HEK293 (cell line): Measurements from ENCODE around the gene VWCE.

Source experiments
- CTCF ChIA-PET: fragments of 350-600 bp; formaldehyde crosslinking; extraction: SDS; loops from one replicate; lab custom pipeline; 2021; ENCODE audit warnings: antibody characterized with exemption; lab: Yijun Ruan, JAX
- POLR2A ChIA-PET: fragments of 300-600 bp; formaldehyde crosslinking; extraction: SDS; loops from one replicate; lab custom pipeline; 2020; ENCODE audit warnings: antibody characterized with exemption, inconsistent platforms; lab: Yijun Ruan, JAX
- H3K27ac ChIP-seq: fragments of 200-500 bp; sonication (Bioruptor generic); 2 replicates; pipeline ENCODE4 v1.5.1; 2014; ENCODE audit warnings: low read depth, low read length, control low read depth, inconsistent platforms; ENCODE audit errors: extremely low read depth
- H3K36me3 ChIP-seq, 2 experiments: fragments of 200-500 bp in 1 of 2; sonication (Bioruptor generic) in 1 of 2; 1 replicate in 1 of 2; 2 replicates in 1 of 2; pipeline ENCODE4 v1.5.1; 2014 to 2017; ENCODE audit warnings: inconsistent platforms in 2 of 2, low read length in 2 of 2; ENCODE audit not compliant: control insufficient read depth in 2 of 2, insufficient read depth in 1 of 2
- H3K4me1 ChIP-seq: fragments of 200-500 bp; sonication (Bioruptor generic); 2 replicates; pipeline ENCODE4 v1.5.1; 2014; ENCODE audit warnings: mild to moderate bottlenecking, low read length, inconsistent platforms; ENCODE audit not compliant: control insufficient read depth, insufficient read depth
- H3K4me3 ChIP-seq: 2 replicates; pipeline ENCODE4 v1.5.1; 2011; ENCODE audit warnings: low read depth, mild to moderate bottlenecking, control low read depth, low read length, moderate library complexity
- H3K9me3 ChIP-seq: fragments of 200-500 bp; sonication (Bioruptor generic); 2 replicates; pipeline ENCODE4 v1.5.1; 2014; ENCODE audit warnings: low read depth, low read length, inconsistent platforms; ENCODE audit not compliant: control insufficient read depth, insufficient read depth
- BCL11B ChIP-seq: fragments of 450-650 bp; formaldehyde crosslinking; IDR thresholded peaks from 2 replicates; pipeline ENCODE4 v1.5.1; 2016; ENCODE audit warnings: low read depth, missing biosample characterization, missing genetic modification characterization
- EGR2 ChIP-seq: fragments of 450-650 bp; formaldehyde crosslinking; IDR thresholded peaks from 2 replicates; pipeline ENCODE4 v1.5.1; 2016; ENCODE audit warnings: low read depth, missing biosample characterization, missing genetic modification characterization
- KLF1 ChIP-seq: fragments of 450-650 bp; formaldehyde crosslinking; IDR thresholded peaks from 2 replicates; pipeline ENCODE4 v1.5.1; 2016; ENCODE audit warnings: missing biosample characterization, missing genetic modification characterization
- KLF7 ChIP-seq: fragments of 450-650 bp; formaldehyde crosslinking; IDR thresholded peaks from 2 replicates; pipeline ENCODE4 v1.5.1; 2016; ENCODE audit warnings: missing biosample characterization, missing genetic modification characterization, borderline replicate concordance
- KLF8 ChIP-seq: fragments of 450-650 bp; formaldehyde crosslinking; IDR thresholded peaks from 2 replicates; pipeline ENCODE4 v1.5.1; 2016; ENCODE audit warnings: missing biosample characterization, missing genetic modification characterization
- PRDM1 ChIP-seq: fragments of 450-650 bp; formaldehyde crosslinking; IDR thresholded peaks from 2 replicates; pipeline ENCODE4; 2016; ENCODE audit warnings: missing biosample characterization, missing genetic modification characterization
- PRDM4 ChIP-seq: fragments of 450-650 bp; formaldehyde crosslinking; IDR thresholded peaks from 2 replicates; pipeline ENCODE4 v1.5.1; 2017; ENCODE audit warnings: missing biosample characterization, missing genetic modification characterization
- PRDM6 ChIP-seq: fragments of 450-650 bp; formaldehyde crosslinking; IDR thresholded peaks from 2 replicates; pipeline ENCODE4 v1.5.1; 2017; ENCODE audit warnings: missing biosample characterization, missing genetic modification characterization
- ZFHX2 ChIP-seq: fragments of 450-650 bp; formaldehyde crosslinking; conservative IDR thresholded peaks from 2 replicates; pipeline ENCODE4 v1.5.1; 2016; ENCODE audit warnings: missing biosample characterization, missing genetic modification characterization
- ZNF10 ChIP-seq: fragments of 450-650 bp; formaldehyde crosslinking; IDR thresholded peaks from 2 replicates; pipeline ENCODE4 v1.5.1; 2017; ENCODE audit warnings: missing biosample characterization, missing genetic modification characterization
- ZNF133 ChIP-seq: fragments of 450-650 bp; formaldehyde crosslinking; IDR thresholded peaks from 2 replicates; pipeline ENCODE4 v1.5.1; 2016; ENCODE audit warnings: missing biosample characterization, missing genetic modification characterization
- ZNF239 ChIP-seq: fragments of 450-650 bp; formaldehyde crosslinking; IDR thresholded peaks from 2 replicates; pipeline ENCODE4 v1.5.1; 2016; ENCODE audit warnings: missing biosample characterization, missing genetic modification characterization
- ZNF394 ChIP-seq: fragments of 450-650 bp; formaldehyde crosslinking; IDR thresholded peaks from 2 replicates; pipeline ENCODE4 v1.5.1; 2016; ENCODE audit warnings: missing biosample characterization, missing genetic modification characterization, mild to moderate bottlenecking, moderate library complexity, borderline replicate concordance
- ZNF426 ChIP-seq: fragments of 450-650 bp; formaldehyde crosslinking; IDR thresholded peaks from 2 replicates; pipeline ENCODE4 v1.5.1; 2017; ENCODE audit warnings: missing biosample characterization, missing genetic modification characterization, mild to moderate bottlenecking, inconsistent platforms, moderate library complexity
- ZNF518A ChIP-seq: fragments of 450-650 bp; formaldehyde crosslinking; conservative IDR thresholded peaks from 2 replicates; pipeline ENCODE4 v1.5.1; 2016; ENCODE audit warnings: low read depth, missing biosample characterization, missing genetic modification characterization
- ZNF544 ChIP-seq: fragments of 450-650 bp; formaldehyde crosslinking; IDR thresholded peaks from 2 replicates; pipeline ENCODE4 v1.5.0; 2017; ENCODE audit warnings: missing biosample characterization, missing genetic modification characterization
- ZNF596 ChIP-seq: fragments of 450-650 bp; IDR thresholded peaks from 2 replicates; pipeline ENCODE4 v1.5.0; 2018; ENCODE audit warnings: missing biosample characterization, mild to moderate bottlenecking, missing genetic modification characterization, moderate library complexity
- ZNF621 ChIP-seq: fragments of 450-650 bp; formaldehyde crosslinking; IDR thresholded peaks from 2 replicates; pipeline ENCODE4 v1.5.1; 2017; ENCODE audit warnings: missing biosample characterization, missing genetic modification characterization
- ZNF624 ChIP-seq: fragments of 450-650 bp; formaldehyde crosslinking; IDR thresholded peaks from 2 replicates; pipeline ENCODE4 v1.5.1; 2017; ENCODE audit warnings: missing biosample characterization, missing genetic modification characterization
- ZNF626 ChIP-seq: fragments of 450-650 bp; sonication (Bioruptor Pico); formaldehyde crosslinking; IDR thresholded peaks from 2 replicates; pipeline ENCODE4 v1.5.1; 2018; ENCODE audit warnings: missing biosample characterization, missing genetic modification characterization, inconsistent platforms
- ZNF629 ChIP-seq: fragments of 450-650 bp; formaldehyde crosslinking; IDR thresholded peaks from 2 replicates; pipeline ENCODE4 v1.5.1; 2017; ENCODE audit warnings: missing biosample characterization, missing genetic modification characterization
- ZNF660 ChIP-seq: fragments of 450-650 bp; IDR thresholded peaks from 2 replicates; pipeline ENCODE4 v1.5.1; 2018; ENCODE audit warnings: missing biosample characterization, mild to moderate bottlenecking, missing genetic modification characterization
- ZNF747 ChIP-seq: fragments of 450-650 bp; formaldehyde crosslinking; IDR thresholded peaks from 2 replicates; pipeline ENCODE4 v1.5.1; 2016; ENCODE audit warnings: missing biosample characterization, missing genetic modification characterization
- ZNF791 ChIP-seq: fragments of 450-650 bp; formaldehyde crosslinking; IDR thresholded peaks from 2 replicates; pipeline ENCODE4 v1.5.1; 2016; ENCODE audit warnings: missing biosample characterization, missing genetic modification characterization

The VWCE gene

DNA sequence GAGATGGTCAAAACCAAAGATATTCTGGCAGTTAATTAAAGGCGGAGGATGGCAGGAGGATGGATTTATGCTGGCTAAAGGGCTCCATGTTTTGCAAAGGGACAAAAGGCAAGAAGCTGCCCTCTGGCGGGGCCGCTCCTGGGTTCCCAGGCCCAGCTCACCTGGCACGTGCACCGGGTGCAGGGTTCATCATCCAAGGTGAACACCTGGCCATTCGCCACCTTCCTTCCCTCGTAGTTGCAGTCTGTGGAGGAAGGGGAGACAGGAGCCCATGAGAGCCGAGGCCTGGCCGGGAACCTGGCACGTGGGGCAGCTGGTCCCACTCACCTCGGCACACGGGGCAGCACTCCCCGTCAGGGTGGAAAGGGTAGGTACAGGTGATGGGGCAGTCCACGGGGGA is 30.3 kb downstream of the VWCE start (continued):
- no peak for TF ChIP-seq ZNF747
- TF ChIP-seq ZNF394, result no peak
- no peak for TF ChIP-seq ZNF544
- TF ChIP-seq PRDM1 (tag by site-specific recombination), result no peak
- TF ChIP-seq PRDM6 (tag by site-specific recombination), result no peak
- TF ChIP-seq BCL11B (tag by site-specific recombination), result no peak
- TF ChIP-seq ZFHX2 (tag by site-specific recombination), result no peak

- ChIA-PET POLR2A (no interaction called here), CTCF (interaction anchor here (1.0 kb wide), 1 partner anchor 10 kb away, joined by 4 read pairs; no protein-coding TSS in a partner anchor)
- no peak for TF ChIP-seq ZNF621 (tag by site-specific recombination)
- Histone ChIP-seq H3K9me3 (no peaks in the 10 kb centered on the region), H3K4me1 (no peaks in the 10 kb centered on the region), H3K4me3 (no peak overlapping the region), H3K36me3 (peaks cover 0 to 5% of the 10 kb centered on the region in 2 experiments; a peak in 2 of 3 replicates), H3K27ac (no peak overlapping the region)
These were observed 30.7 kb downstream of the VWCE start for GRCh38 chr11:61264371-61264770.

- Histone ChIP-seq H3K27ac (no peak overlapping the region), H3K4me1 (no peaks in the 10 kb centered on the region), H3K9me3 (no peaks in the 10 kb centered on the region), H3K36me3 (peaks cover 0 to 12% of the 10 kb centered on the region in 2 experiments; a peak in 2 of 3 replicates), H3K4me3 (no peak overlapping the region)
- no peak for TF ChIP-seq KLF7 (tag by site-specific recombination)
- TF ChIP-seq ZNF518A (tag by site-specific recombination), result no peak
- TF ChIP-seq ZNF426 (tag by site-specific recombination), result no peak
- TF ChIP-seq PRDM4 (tag by site-specific recombination), result no peak
- TF ChIP-seq ZNF660, result no peak
- no peak for TF ChIP-seq ZNF10 (tag by site-specific recombination)
- TF ChIP-seq ZNF626 (tag by site-specific recombination), result no peak
- TF ChIP-seq KLF8 (tag by site-specific recombination), result no peak
- no peak for TF ChIP-seq ZNF239
- TF ChIP-seq ZNF791 (tag by site-specific recombination), result no peak
- TF ChIP-seq ZNF133 (tag by site-specific recombination), result no peak
- no peak for TF ChIP-seq ZNF629 (tag by site-specific recombination)
- no peak for TF ChIP-seq EGR2 (tag by site-specific recombination)
- no peak for TF ChIP-seq ZNF624 (tag by site-specific recombination)
- TF ChIP-seq KLF1 (tag by site-specific recombination), result no peak
- TF ChIP-seq PRDM6 (tag by site-specific recombination), result no peak
- no peak for TF ChIP-seq ZNF596 (tag by site-specific recombination)
- POLR2A ChIA-PET, result interaction anchor here (1.0 kb wide), 1 partner anchor 22 kb away, joined by 3 read pairs; no protein-coding TSS in a partner anchor
- CTCF ChIA-PET, result no interaction called here
These were observed 35.8 kb downstream of the VWCE start for GRCh38 chr11:61259363-61259762.
